ENCODE data around the gene COL1A2.

The COL1A2 gene

DNA sequence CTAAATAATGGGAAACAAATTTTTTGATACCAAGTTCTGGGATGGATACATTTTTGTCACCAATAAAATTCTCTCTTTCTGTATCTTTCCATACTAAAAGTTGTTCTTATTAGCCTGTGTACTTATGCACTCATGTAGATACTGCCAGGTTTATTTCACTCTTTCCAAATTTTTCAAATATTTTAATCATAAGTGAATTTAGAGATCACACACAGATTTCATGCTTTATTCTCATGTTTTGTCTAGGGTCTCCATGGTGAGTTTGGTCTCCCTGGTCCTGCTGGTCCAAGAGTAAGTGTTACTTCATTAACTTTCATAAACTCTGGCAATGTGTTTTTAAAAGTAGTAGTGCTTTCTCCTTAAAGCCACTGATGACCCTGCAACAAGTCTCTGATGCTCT lies 20.3 kb downstream of the COL1A2 start:
- Histone ChIP-seq H3K4me3 (ENCODE audit: low read length in 2 of 2) (no peak overlapping the region), H3K9ac (ENCODE audit: low read depth, low read length, poor library complexity) (no peak overlapping the region), H3K79me1 (ENCODE audit: low read depth, low read length) (no peaks in the 10 kb centered on the region), H2BK120ac (ENCODE audit: low read depth, low read length) (no peak overlapping the region), H3K18ac (ENCODE audit: low read length) (no peak overlapping the region), H2AFZ (ENCODE audit: low read length) (no peak overlapping the region), H4K8ac (ENCODE audit: low read depth, low read length) (no peak overlapping the region), H3K4me2 (ENCODE audit: insufficient read depth, low read length, poor library complexity, severe bottlenecking) (no peak overlapping the region), H2BK5ac (ENCODE audit: low read length) (no peak overlapping the region), H3K27me3 (ENCODE audit: control insufficient read depth in 3 of 3, insufficient read depth in 3 of 3, low read depth in 1 of 3, low read length in 3 of 3) (no peaks in the 10 kb centered on the region), H2BK12ac (ENCODE audit: low read length) (no peak overlapping the region), H3K4me1 (ENCODE audit: control insufficient read depth in 2 of 2, insufficient read depth in 1 of 2, low read depth in 1 of 2, low read length in 2 of 2) (peaks cover 0 to 2% of the 10 kb centered on the region in 2 donors), H3K36me3 (replicated peaks in 1 of 2; ENCODE audit: control insufficient read depth in 2 of 2, insufficient read depth in 2 of 2, low read length in 2 of 2) (peaks cover 7 to 20% of the 10 kb centered on the region in 2 donors), H4K91ac (ENCODE audit: low read depth, low read length, poor library complexity) (no peak overlapping the region), H3K27ac (replicated peaks; ENCODE audit: low read length) (no peak overlapping the region), H3K14ac (ENCODE audit: low read length) (no peak overlapping the region), H3K4ac (ENCODE audit: low read length) (no peak overlapping the region), H3K23ac (ENCODE audit: low read depth, low read length, poor library complexity) (no peak overlapping the region), H3K9me3 (replicated peaks in 1 of 2; ENCODE audit: control insufficient read depth in 2 of 2, insufficient read depth in 1 of 2, low read depth in 1 of 2, low read length in 2 of 2) (no peaks in the 10 kb centered on the region), H2BK15ac (ENCODE audit: low read length) (no peak overlapping the region), H2AK5ac (ENCODE audit: low read depth, low read length) (no peak overlapping the region)
- DNase-seq (ENCODE audit: low spot score), result no peak

- Histone ChIP-seq H2BK120ac (ENCODE audit: low read depth, low read length) (no peak overlapping the region), H3K4ac (ENCODE audit: low read length) (no peak overlapping the region), H3K4me3 (ENCODE audit: low read length in 2 of 2) (no peak overlapping the region), H3K9me3 (replicated peaks in 1 of 2; ENCODE audit: control insufficient read depth in 2 of 2, insufficient read depth in 1 of 2, low read depth in 1 of 2, low read length in 2 of 2) (no peaks in the 10 kb centered on the region), H3K4me1 (ENCODE audit: control insufficient read depth in 2 of 2, insufficient read depth in 1 of 2, low read depth in 1 of 2, low read length in 2 of 2) (peaks cover 0 to 2% of the 10 kb centered on the region in 2 donors), H2AFZ (ENCODE audit: low read length) (peak overlapping the region; percentile 0), H3K27ac (replicated peaks; ENCODE audit: low read length) (no peak overlapping the region), H3K4me2 (ENCODE audit: insufficient read depth, low read length, poor library complexity, severe bottlenecking) (no peak overlapping the region), H3K9ac (ENCODE audit: low read depth, low read length, poor library complexity) (no peak overlapping the region), H2AK5ac (ENCODE audit: low read depth, low read length) (no peak overlapping the region), H3K14ac (ENCODE audit: low read length) (no peak overlapping the region), H2BK12ac (ENCODE audit: low read length) (no peak overlapping the region), H3K23ac (ENCODE audit: low read depth, low read length, poor library complexity) (no peak overlapping the region), H3K79me1 (ENCODE audit: low read depth, low read length) (no peaks in the 10 kb centered on the region), H3K18ac (ENCODE audit: low read length) (no peak overlapping the region), H3K27me3 (ENCODE audit: control insufficient read depth in 3 of 3, insufficient read depth in 3 of 3, low read depth in 1 of 3, low read length in 3 of 3) (no peaks in the 10 kb centered on the region), H2BK15ac (ENCODE audit: low read length) (no peak overlapping the region), H4K91ac (ENCODE audit: low read depth, low read length, poor library complexity) (no peak overlapping the region), H4K8ac (ENCODE audit: low read depth, low read length) (no peak overlapping the region), H3K36me3 (replicated peaks in 1 of 2; ENCODE audit: control insufficient read depth in 2 of 2, insufficient read depth in 2 of 2, low read length in 2 of 2) (peaks cover 6 to 23% of the 10 kb centered on the region in 2 donors), H2BK5ac (ENCODE audit: low read length) (no peak overlapping the region)
- no CpG with 5 or more reads among the region's 1 CpG for WGBS, 2 donors (ENCODE audit: extremely low coverage in 2 of 2, insufficient read length in 2 of 2, insufficient replicate concordance in 1 of 2)
- no peak for DNase-seq (ENCODE audit: low spot score)
Measured at GRCh38 chr7:94417306-94417705, 22.6 kb downstream of the COL1A2 start.

- Histone ChIP-seq H2BK5ac (ENCODE audit: low read length) (no peak overlapping the region), H4K91ac (ENCODE audit: low read depth, low read length, poor library complexity) (no peak overlapping the region), H3K4ac (ENCODE audit: low read length) (no peak overlapping the region), H3K4me2 (ENCODE audit: insufficient read depth, low read length, poor library complexity, severe bottlenecking) (no peak overlapping the region), H4K8ac (ENCODE audit: low read depth, low read length) (no peak overlapping the region), H2BK12ac (ENCODE audit: low read length) (no peak overlapping the region), H3K79me1 (ENCODE audit: low read depth, low read length) (no peaks in the 10 kb centered on the region), H2AFZ (ENCODE audit: low read length) (no peak overlapping the region), H3K9me3 (replicated peaks in 1 of 2; ENCODE audit: control insufficient read depth in 2 of 2, insufficient read depth in 1 of 2, low read depth in 1 of 2, low read length in 2 of 2) (no peaks in the 10 kb centered on the region), H2BK120ac (ENCODE audit: low read depth, low read length) (no peak overlapping the region), H3K27me3 (ENCODE audit: control insufficient read depth in 3 of 3, insufficient read depth in 3 of 3, low read depth in 1 of 3, low read length in 3 of 3) (no peaks in the 10 kb centered on the region), H3K36me3 (replicated peaks in 1 of 2; ENCODE audit: control insufficient read depth in 2 of 2, insufficient read depth in 2 of 2, low read length in 2 of 2) (peaks cover 8 to 20% of the 10 kb centered on the region in 2 donors), H3K4me1 (ENCODE audit: control insufficient read depth in 2 of 2, insufficient read depth in 1 of 2, low read depth in 1 of 2, low read length in 2 of 2) (peaks cover 0 to 2% of the 10 kb centered on the region in 2 donors), H3K18ac (ENCODE audit: low read length) (no peak overlapping the region), H3K23ac (ENCODE audit: low read depth, low read length, poor library complexity) (no peak overlapping the region), H3K9ac (ENCODE audit: low read depth, low read length, poor library complexity) (no peak overlapping the region), H3K4me3 (ENCODE audit: low read length in 2 of 2) (no peak overlapping the region), H2BK15ac (ENCODE audit: low read length) (no peak overlapping the region), H2AK5ac (ENCODE audit: low read depth, low read length) (no peak overlapping the region), H3K27ac (replicated peaks; ENCODE audit: low read length) (no peak overlapping the region), H3K14ac (ENCODE audit: low read length) (no peak overlapping the region)
- DNase-seq (ENCODE audit: low spot score), result no peak
- no CpG with 5 or more reads among the region's 3 CpGs for WGBS, 2 donors (ENCODE audit: extremely low coverage in 2 of 2, insufficient read length in 2 of 2, insufficient replicate concordance in 1 of 2)
Measured at GRCh38 chr7:94417901-94418300, 23.2 kb downstream of the COL1A2 start.

GRCh38 chr7:94418851-94419250 lies 24.2 kb downstream of the COL1A2 start:
- H3K4me2 ChIP-seq (ENCODE audit: insufficient read depth, low read length, poor library complexity, severe bottlenecking), result no peak overlapping the region
- no peak overlapping the region for H2BK15ac ChIP-seq (ENCODE audit: low read length)
- no peak for DNase-seq (ENCODE audit: low spot score)
- no peaks in the 10 kb centered on the region for H3K9me3 ChIP-seq (replicated peaks in 1 of 2; ENCODE audit: control insufficient read depth in 2 of 2, insufficient read depth in 1 of 2, low read depth in 1 of 2, low read length in 2 of 2)
- no peak overlapping the region for H2BK120ac ChIP-seq (ENCODE audit: low read depth, low read length)
- no peak overlapping the region for H3K4me3 ChIP-seq (ENCODE audit: low read length in 2 of 2)
- H3K4me1 ChIP-seq (ENCODE audit: control insufficient read depth in 2 of 2, insufficient read depth in 1 of 2, low read depth in 1 of 2, low read length in 2 of 2), result peaks cover 0 to 2% of the 10 kb centered on the region in 2 donors
- H3K18ac ChIP-seq (ENCODE audit: low read length), result no peak overlapping the region
- no peak overlapping the region for H3K4ac ChIP-seq (ENCODE audit: low read length)
- no peaks in the 10 kb centered on the region for H3K79me1 ChIP-seq (ENCODE audit: low read depth, low read length)
- no peak overlapping the region for H3K9ac ChIP-seq (ENCODE audit: low read depth, low read length, poor library complexity)
- no peak overlapping the region for H2BK5ac ChIP-seq (ENCODE audit: low read length)
- H2AK5ac ChIP-seq (ENCODE audit: low read depth, low read length), result no peak overlapping the region
- no CpG with 5 or more reads among the region's 5 CpGs for WGBS, 2 donors (ENCODE audit: extremely low coverage in 2 of 2, insufficient read length in 2 of 2, insufficient replicate concordance in 1 of 2)
- H3K27ac ChIP-seq (replicated peaks; ENCODE audit: low read length), result no peak overlapping the region
- no peak overlapping the region for H3K14ac ChIP-seq (ENCODE audit: low read length)
- no peaks in the 10 kb centered on the region for H3K27me3 ChIP-seq (ENCODE audit: control insufficient read depth in 3 of 3, insufficient read depth in 3 of 3, low read depth in 1 of 3, low read length in 3 of 3)
- H4K91ac ChIP-seq (ENCODE audit: low read depth, low read length, poor library complexity), result no peak overlapping the region
- H3K36me3 ChIP-seq (replicated peaks in 1 of 2; ENCODE audit: control insufficient read depth in 2 of 2, insufficient read depth in 2 of 2, low read length in 2 of 2), result peaks cover 4 to 19% of the 10 kb centered on the region in 2 donors
- no peak overlapping the region for H3K23ac ChIP-seq (ENCODE audit: low read depth, low read length, poor library complexity)
- H4K8ac ChIP-seq (ENCODE audit: low read depth, low read length), result no peak overlapping the region
- no peak overlapping the region for H2BK12ac ChIP-seq (ENCODE audit: low read length)
- H2AFZ ChIP-seq (ENCODE audit: low read length), result no peak overlapping the region

Data from neuronal stem cell (in vitro differentiated cells).